Natural killer cell (primary cell): ENCODE measurements around the gene MKRN2. TPM values are rescaled to one million over a fixed set of nuclear protein-coding genes. Genes with fewer than 3 reads are reported as not detected.
A peak's percentile ranks its signal among the peaks of the same experiment; 100 is the strongest.

ENCODE experiments used
- ATAC-seq, 3 donors: fragments of 150-1000 bp in 2 of 3; fragments of 200-7000 bp in 1 of 3; cut with Tn5 transposase; 1 replicate in 1 of 3; 2 replicates in 2 of 3; pipeline ENCODE4 v1.10.0; 2021; ENCODE audit warnings: mild to moderate bottlenecking in 2 of 3, moderate library complexity in 2 of 3
- DNase-seq, 2 donors: peaks; one replicate each; pipeline versions ENCODE4 v3.0.0 to v3.0.0-alpha.2; 2013 to 2021; ENCODE audit warnings: mixed read lengths in 1 of 2
- H3K27ac ChIP-seq: one replicate; pipeline ENCODE4 v1.5.1; 2013; ENCODE audit warnings: mild to moderate bottlenecking, low read length
- H3K27me3 ChIP-seq: one replicate; pipeline ENCODE4 v1.6.1; 2013; ENCODE audit warnings: low read length; ENCODE audit not compliant: control insufficient read depth, insufficient read depth
- H3K36me3 ChIP-seq: one replicate; pipeline ENCODE4 v1.6.1; 2013; ENCODE audit warnings: low read length; ENCODE audit not compliant: control insufficient read depth, insufficient read depth
- H3K4me1 ChIP-seq: one replicate; pipeline ENCODE4 v1.6.1; 2013; ENCODE audit warnings: low read length; ENCODE audit not compliant: control insufficient read depth, insufficient read depth
- H3K4me3 ChIP-seq: one replicate; pipeline ENCODE4 v1.5.1; 2013; ENCODE audit warnings: low read length
- H3K9me3 ChIP-seq: one replicate; pipeline ENCODE4 v1.6.1; 2013; ENCODE audit warnings: low read length; ENCODE audit not compliant: control insufficient read depth, insufficient read depth
- H3K27ac Mint-ChIP-seq, 2 donors: one replicate each; pipeline ENCODE4 v1.8.0; 2022; ENCODE audit warnings: mild to moderate bottlenecking in 2 of 2, mixed read lengths in 2 of 2, moderate library complexity in 1 of 2
- H3K27me3 Mint-ChIP-seq, 2 donors: one replicate each; pipeline ENCODE4 v1.8.0; 2022; ENCODE audit warnings: low read depth in 2 of 2, mixed read lengths in 2 of 2
- H3K36me3 Mint-ChIP-seq: one replicate; pipeline ENCODE4 v1.8.0; 2022; ENCODE audit warnings: mixed read lengths
- H3K4me1 Mint-ChIP-seq, 2 donors: one replicate each; pipeline ENCODE4 v1.8.0; 2022; ENCODE audit warnings: mixed read lengths in 2 of 2
- H3K4me3 Mint-ChIP-seq: one replicate; pipeline ENCODE4 v1.8.0; 2022; ENCODE audit warnings: mild to moderate bottlenecking, moderate library complexity, mixed read lengths
- H3K9me3 Mint-ChIP-seq, 2 donors: one replicate each; pipeline ENCODE4 v1.8.0; 2022; ENCODE audit warnings: mixed read lengths in 2 of 2
- WGBS: methylation state at CpG from one replicate; pipeline ENCODE4 v1.1.7; 2013; ENCODE audit warnings: missing lambda C conversion rate; ENCODE audit not compliant: insufficient coverage; 5-methylcytosine and 5-hydroxymethylcytosine counted together
- intact Hi-C: fragments of 100-400 bp; cut with micrococcal nuclease; formaldehyde crosslinking; loops from one replicate; pipeline ENCODE4 v1.14.2; 2022
- total RNA-seq, 4 donors: library from RNA; stranded (reverse); fragments of 120-200 nt in 1 of 4; gene quantifications; one replicate each; pipeline versions ENCODE4 v1.2.3 to v1.2.4, GENCODE V29; 2013 to 2022
- TF ChIP-seq, protein P1 (sequence below): fragments of 200-600 bp; IDR thresholded peaks from one replicate; pipeline ENCODE4 v1.8.0; 2022; ENCODE audit warnings: antibody characterized with exemption

MKRN2 gene
- total RNA-seq, 3 donors from 2014 or later (not counting 1 experiment from before 2014, with no cell fraction given): 23.9 to 31.7 (median 29.4) TPM

DNA sequence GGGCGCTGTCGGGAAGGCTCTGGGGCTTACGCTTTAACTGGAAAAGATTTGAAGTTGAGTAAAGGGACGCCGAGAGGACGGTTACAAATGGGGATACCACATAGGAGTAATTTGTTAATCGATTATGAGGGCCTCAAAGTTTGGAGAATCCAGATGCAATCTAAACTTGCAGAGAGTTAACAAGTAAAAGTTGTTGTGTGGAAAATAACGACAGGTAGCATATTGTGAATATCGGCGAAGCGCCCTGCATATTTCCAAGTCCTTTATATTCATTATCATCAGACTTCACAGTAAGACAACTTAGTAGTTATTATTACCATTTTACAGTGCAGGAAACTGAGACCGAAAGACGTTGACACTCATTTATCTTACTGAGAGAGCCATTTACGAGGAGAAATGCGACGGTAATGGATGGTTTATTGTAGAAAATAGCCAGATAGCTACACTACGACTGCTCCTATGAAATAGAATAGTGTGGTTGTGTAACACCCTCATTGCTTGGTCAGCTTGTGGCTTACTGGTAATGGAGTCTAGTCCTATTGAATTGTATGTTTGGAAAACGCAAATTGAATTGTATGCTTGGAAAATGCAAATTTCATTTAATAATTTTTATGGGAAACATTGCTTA is 700 bp downstream of the MKRN2 start:
- H3K27ac ChIP-seq: peak overlapping the region; percentile 92
- no peak for DNase-seq
- no peaks in the 10 kb centered on the region for H3K9me3 ChIP-seq
- TF ChIP-seq, protein P1, sequence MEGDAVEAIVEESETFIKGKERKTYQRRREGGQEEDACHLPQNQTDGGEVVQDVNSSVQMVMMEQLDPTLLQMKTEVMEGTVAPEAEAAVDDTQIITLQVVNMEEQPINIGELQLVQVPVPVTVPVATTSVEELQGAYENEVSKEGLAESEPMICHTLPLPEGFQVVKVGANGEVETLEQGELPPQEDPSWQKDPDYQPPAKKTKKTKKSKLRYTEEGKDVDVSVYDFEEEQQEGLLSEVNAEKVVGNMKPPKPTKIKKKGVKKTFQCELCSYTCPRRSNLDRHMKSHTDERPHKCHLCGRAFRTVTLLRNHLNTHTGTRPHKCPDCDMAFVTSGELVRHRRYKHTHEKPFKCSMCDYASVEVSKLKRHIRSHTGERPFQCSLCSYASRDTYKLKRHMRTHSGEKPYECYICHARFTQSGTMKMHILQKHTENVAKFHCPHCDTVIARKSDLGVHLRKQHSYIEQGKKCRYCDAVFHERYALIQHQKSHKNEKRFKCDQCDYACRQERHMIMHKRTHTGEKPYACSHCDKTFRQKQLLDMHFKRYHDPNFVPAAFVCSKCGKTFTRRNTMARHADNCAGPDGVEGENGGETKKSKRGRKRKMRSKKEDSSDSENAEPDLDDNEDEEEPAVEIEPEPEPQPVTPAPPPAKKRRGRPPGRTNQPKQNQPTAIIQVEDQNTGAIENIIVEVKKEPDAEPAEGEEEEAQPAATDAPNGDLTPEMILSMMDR: no peak
- no peak for ATAC-seq
- peak overlapping the region; percentile 90 for H3K4me3 Mint-ChIP-seq
- H3K27me3 Mint-ChIP-seq: peaks cover 22 to 25% of the 10 kb centered on the region in 2 donors
- H3K4me1 ChIP-seq: peaks cover 20% of the 10 kb centered on the region
- H3K27ac Mint-ChIP-seq: peak overlapping the region; percentile 71 to 90
- H3K4me1 Mint-ChIP-seq: peaks cover 69% of the 10 kb centered on the region in 2 donors
- 2% methylated on average over 17 of the region's 18 CpGs for WGBS
- H3K36me3 ChIP-seq: no peaks in the 10 kb centered on the region
- no peaks in the 10 kb centered on the region for H3K36me3 Mint-ChIP-seq
- H3K27me3 ChIP-seq: peaks cover 18% of the 10 kb centered on the region
- no peaks in the 10 kb centered on the region for H3K9me3 Mint-ChIP-seq
- intact Hi-C loops: loop anchor here (1.0 kb wide), 2 partner anchors 73 to 105 kb away; partner anchors contain the start of gene TSEN2
- H3K4me3 ChIP-seq: peak overlapping the region; percentile 70

DNA sequence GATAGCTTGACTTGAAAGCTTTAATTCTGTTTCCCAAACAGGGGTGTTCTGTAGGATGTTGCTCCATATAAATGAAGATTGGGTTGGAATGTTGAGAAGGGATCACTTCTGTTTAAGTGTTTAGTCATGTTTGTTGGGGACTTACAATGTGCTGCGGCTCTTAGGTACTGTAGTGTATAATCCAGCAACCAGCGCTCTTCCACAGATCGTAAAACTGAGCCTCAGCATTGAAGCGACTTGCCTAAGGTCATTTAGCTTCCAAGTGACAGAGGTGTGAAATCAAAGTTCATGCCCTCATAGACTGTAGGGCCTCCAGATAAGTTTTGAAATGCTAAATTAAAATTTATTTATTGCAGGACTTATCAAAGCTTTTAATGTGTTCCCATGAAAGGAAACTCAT is 1.8 kb downstream of the MKRN2 start:
- DNase-seq (no peak), ATAC-seq (no peak)
- peaks cover 66 to 70% of the 10 kb centered on the region in 2 donors for H3K4me1 Mint-ChIP-seq
- Histone ChIP-seq H3K4me3 (no peak overlapping the region), H3K9me3 (no peaks in the 10 kb centered on the region), H3K27me3 (peaks cover 11% of the 10 kb centered on the region), H3K36me3 (no peaks in the 10 kb centered on the region), H3K27ac (no peak overlapping the region), H3K4me1 (peaks cover 19% of the 10 kb centered on the region)
- peaks cover 16 to 17% of the 10 kb centered on the region in 2 donors for H3K27me3 Mint-ChIP-seq
- H3K36me3 Mint-ChIP-seq: no peaks in the 10 kb centered on the region
- peak overlapping the region; percentile 71 to 90 for H3K27ac Mint-ChIP-seq
- 90% methylated on average over 4 of the region's 4 CpGs for WGBS
- H3K9me3 Mint-ChIP-seq: no peaks in the 10 kb centered on the region
- peak overlapping the region; percentile 90 for H3K4me3 Mint-ChIP-seq
- intact Hi-C loops: no loop called here
- TF ChIP-seq, protein P1: no peak

DNA sequence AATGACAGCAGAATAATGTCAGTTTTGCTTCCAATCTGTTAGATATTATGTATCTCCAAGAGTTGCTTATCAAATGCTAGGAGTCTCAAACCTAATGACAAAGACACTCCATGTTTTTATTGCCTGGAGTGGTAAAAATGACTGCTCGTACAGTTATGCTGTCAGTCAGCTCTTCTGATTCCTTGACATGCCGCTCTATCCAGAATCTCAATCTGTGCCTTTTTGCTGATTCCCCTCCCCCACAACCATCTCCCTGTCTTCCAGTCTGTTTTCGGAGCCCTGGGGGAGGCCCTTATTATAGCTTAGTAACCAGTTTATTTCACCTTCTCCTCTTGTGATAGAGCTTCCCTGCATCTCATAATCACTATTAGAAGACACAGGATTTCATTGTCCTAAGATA is 2.6 kb downstream of the MKRN2 start:
- Mint-ChIP-seq H3K27ac (peak overlapping the region in 1 of 2 donors; percentile 34), H3K27me3 (peaks cover 12 to 13% of the 10 kb centered on the region in 2 donors), H3K36me3 (no peaks in the 10 kb centered on the region), H3K4me1 (peaks cover 63 to 66% of the 10 kb centered on the region in 2 donors), H3K4me3 (peak overlapping the region; percentile 40), H3K9me3 (no peaks in the 10 kb centered on the region)
- Histone ChIP-seq H3K9me3 (no peaks in the 10 kb centered on the region), H3K27ac (no peak overlapping the region), H3K4me3 (no peak overlapping the region), H3K36me3 (no peaks in the 10 kb centered on the region), H3K27me3 (peaks cover 4% of the 10 kb centered on the region), H3K4me1 (peaks cover 14% of the 10 kb centered on the region)
- TF ChIP-seq, protein P1: no peak
- 92% methylated on average over 3 of the region's 3 CpGs for WGBS
- DNase-seq: no peak
- ATAC-seq: no peak
- intact Hi-C loops: no loop called here
